Measurements from ENCODE around the gene SEPTIN5. TPM values are rescaled to one million over a fixed set of nuclear protein-coding genes. Genes with fewer than 3 reads are reported as not detected.

The SEPTIN5 gene
- polyA plus RNA-seq, 2 of the 4 experiments (the other 2 are of a cell fraction): 4.6 to 12.6 TPM

GRCh38 chr22:19673660-19674059 is 40.6 kb upstream of the SEPTIN5 start:
- Histone ChIP-seq H3K4me3 (no peak overlapping the region), H3K27ac (no peak overlapping the region), H3K4me1 (no peaks in the 10 kb centered on the region), H3K4me2 (no peak overlapping the region), H3K9me3 (no peaks in the 10 kb centered on the region; the same call in 2 of the 3 replicates)
- ChIA-PET POLR2A (no interaction called here), CTCF (interaction anchor here (0.8 kb wide), 1 partner anchor 193 kb away, joined by 3 read pairs; no protein-coding TSS in a partner anchor)
- 14% methylated on average over 4 of the region's 4 CpGs for WGBS (ENCODE audit: missing lambda C conversion rate)
- FAIRE-seq (no peak), DNase-seq (ENCODE audit: low read depth in 1 of 2, low spot score in 1 of 2) (no peak), ATAC-seq (no peak)
- no peak for TF ChIP-seq ELK1 (IDR thresholded peaks at IDR 0.05; ENCODE audit: low read depth, low read length)
- no peak for TF ChIP-seq RARB (CRISPR knock-in tag; IDR thresholded peaks at IDR 0.05)
- no peak for TF ChIP-seq EHF (CRISPR knock-in tag; IDR thresholded peaks at IDR 0.05)
- TF ChIP-seq ESRRA (IDR thresholded peaks at IDR 0.05; ENCODE audit: borderline replicate concordance, low read length): no peak
- no peak for TF ChIP-seq FOSL2 (IDR thresholded peaks at IDR 0.05)
- no peak for TF ChIP-seq FOSL2 (CRISPR knock-in tag; IDR thresholded peaks at IDR 0.05)
- no peak for TF ChIP-seq ZNF302 (CRISPR knock-in tag; IDR thresholded peaks at IDR 0.05)
- no peak for TF ChIP-seq HMGXB4 (CRISPR knock-in tag; IDR thresholded peaks at IDR 0.05; ENCODE audit: borderline replicate concordance)

GRCh38 chr22:19674129-19674928 is 40.0 kb upstream of the SEPTIN5 start:
- ATAC-seq (no peak), FAIRE-seq (no peak), DNase-seq (ENCODE audit: low read depth in 1 of 2, low spot score in 1 of 2) (no peak)
- Histone ChIP-seq H3K4me1 (no peaks in the 10 kb centered on the region), H3K4me2 (no peak overlapping the region), H3K9me3 (no peaks in the 10 kb centered on the region; the same call in 2 of the 3 replicates), H3K4me3 (no peak overlapping the region), H3K27ac (no peak overlapping the region)
- ChIA-PET CTCF (no interaction called here), POLR2A (no interaction called here)
- TF ChIP-seq CHD4 (IDR thresholded peaks at IDR 0.05; ENCODE audit: borderline replicate concordance) (no peak), CBX8 (IDR thresholded peaks at IDR 0.05) (no peak), RFX5 (IDR thresholded peaks at IDR 0.05) (no peak), USF2 (IDR thresholded peaks at IDR 0.05) (no peak), CBX2 (IDR thresholded peaks at IDR 0.05; ENCODE audit: borderline replicate concordance, low read depth) (no peak), HDAC2 (IDR thresholded peaks at IDR 0.05) (no peak), FOXS1 (CRISPR knock-in tag; IDR thresholded peaks at IDR 0.05) (no peak), EP300 (IDR thresholded peaks at IDR 0.05) (no peak), BCL3 (IDR thresholded peaks at IDR 0.05) (no peak)
- WGBS (ENCODE audit: missing lambda C conversion rate): 56% methylated on average over 11 of the region's 11 CpGs

- Histone ChIP-seq H3K9me3 (no peaks in the 10 kb centered on the region; the same call in 2 of the 3 replicates), H3K4me2 (no peak overlapping the region), H3K4me1 (no peaks in the 10 kb centered on the region), H3K4me3 (no peak overlapping the region), H3K27ac (no peak overlapping the region)
- TF ChIP-seq JUNB (IDR thresholded peaks at IDR 0.05) (no peak), PHF8 (IDR thresholded peaks at IDR 0.05; ENCODE audit: borderline replicate concordance, low read depth) (no peak), SREBF2 (IDR thresholded peaks at IDR 0.05) (no peak), FOXS1 (CRISPR knock-in tag; IDR thresholded peaks at IDR 0.05) (no peak), ZFP36 (IDR thresholded peaks at IDR 0.05; ENCODE audit: borderline replicate concordance, partially characterized antibody) (no peak), NFE2L2 (conservative IDR thresholded peaks at IDR 0.05; ENCODE audit: low read length) (no peak), PBX3 (IDR thresholded peaks at IDR 0.05) (no peak), ZSCAN20 (CRISPR knock-in tag; IDR thresholded peaks at IDR 0.05) (no peak), JUN (IDR thresholded peaks at IDR 0.05) (no peak), HMGXB4 (CRISPR knock-in tag; IDR thresholded peaks at IDR 0.05; ENCODE audit: borderline replicate concordance) (no peak)
- 49% methylated on average over 9 of the region's 10 CpGs for WGBS (ENCODE audit: missing lambda C conversion rate)
- POLR2A ChIA-PET: no interaction called here
- DNase-seq (ENCODE audit: low read depth in 1 of 2, low spot score in 1 of 2) (no peak), ATAC-seq (peak; percentile 39 to 56; a peak in 1 of 6 replicates), FAIRE-seq (no peak)
- CTCF ChIA-PET: interaction anchor here (1.2 to 1.4 kb wide), 2 partner anchors 11 to 56 kb away, joined by 4 read pairs; no protein-coding TSS in a partner anchor
Measured at GRCh38 chr22:19674929-19675253, 39.4 kb upstream of the SEPTIN5 start.

Data from A549 (cell line).